Right ventricle myocardium inferior (tissue), 1 donor: ENCODE results near the gene FAAP20. TPM values are rescaled to one million over a fixed set of nuclear protein-coding genes. Genes with fewer than 3 reads are reported as not detected.
"Not testable (repeated sequence)": the region's sequence is repeated elsewhere in the genome, so short reads cannot be mapped to it uniquely, and the experiment has no call there.

ENCODE experiments used
- ATAC-seq: fragments of 200-7000 bp; cut with Tn5 transposase; one replicate; pipeline ENCODE4 v1.9.1; 2020; ENCODE audit warnings: mild to moderate bottlenecking, moderate library complexity
- DNase-seq: peaks from one replicate; pipeline ENCODE4 v3.0.0; 2021; ENCODE audit errors: missing footprints
- intact Hi-C: fragments of 100-400 bp; cut with DNase I; formaldehyde crosslinking; loops from one replicate; pipeline ENCODE4 v1.11.0; 2022
- total RNA-seq: library from RNA; stranded (reverse); fragmentation: NEBNext Ultra II Directional; extraction: Animal tissue kit (Norgen Biotek cat#: 25700); gene quantifications from one replicate; pipeline ENCODE4 v1.2.1, GENCODE V29; 2021
- donor health status: DM: no; HTN: yes; CAD: no; lungs with severe emphysema.

FAAP20 gene
- total RNA-seq, 1 donor from 2014 or later, result 43.9 TPM

- intact Hi-C loops, result no loop called here
Observed at GRCh38 chr1:2152954-2153353, 41.6 kb downstream of the FAAP20 start.

DNA sequence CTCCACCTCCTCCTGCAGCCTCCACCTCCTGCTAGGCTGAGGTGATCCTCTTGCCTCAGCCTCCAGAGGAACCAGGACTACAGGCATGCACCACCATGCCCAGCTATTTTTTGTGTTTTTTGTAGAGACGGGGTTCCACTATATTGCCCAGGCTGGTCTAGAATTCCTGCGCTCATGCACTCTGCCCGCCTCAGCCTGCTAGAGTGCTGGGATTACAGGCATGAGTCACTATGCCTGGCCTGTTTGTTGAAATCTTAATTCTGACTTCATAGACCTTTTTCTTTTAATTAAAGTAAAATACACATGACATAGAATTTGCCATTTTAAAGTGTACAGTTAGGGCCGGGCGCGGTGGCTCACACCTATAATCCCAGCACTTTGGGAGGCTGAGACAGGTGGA, 42.7 kb downstream of the FAAP20 start:
- DNase-seq, result peak; percentile 55
- intact Hi-C loops, result no loop called here
- ATAC-seq, result no peak

More at GRCh38 chr1:2152954-2153353, 41.6 kb downstream of the FAAP20 start:
- DNase-seq (peak; percentile 28), ATAC-seq (no peak)

DNA sequence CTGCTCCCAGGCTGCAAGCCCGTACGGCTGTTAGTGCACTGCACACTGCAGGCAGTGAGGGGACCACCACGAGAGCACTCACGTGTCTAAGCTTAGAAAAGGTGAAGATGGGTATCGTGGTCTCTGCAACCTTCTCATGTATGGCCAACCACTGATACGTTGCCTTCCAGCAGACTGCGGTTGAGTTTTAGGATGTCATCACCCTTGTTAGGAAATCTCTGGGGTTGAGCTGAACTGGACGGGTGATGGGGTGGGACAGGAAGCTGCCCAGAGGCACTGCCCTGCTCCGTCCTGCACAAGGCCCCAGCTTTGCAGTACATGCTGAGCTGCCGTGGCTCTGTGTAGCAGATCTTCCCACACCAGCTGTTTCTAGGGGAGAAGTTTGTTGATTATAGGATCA, 43.3 kb downstream of the FAAP20 start:
- DNase-seq (peak; percentile 78), ATAC-seq (peak; percentile 58)
- intact Hi-C loops, result no loop called here

- ATAC-seq (peak; percentile 31), DNase-seq (peak; percentile 48)
- intact Hi-C loops, result no loop called here
Observed at GRCh38 chr1:2150801-2151200, 43.8 kb downstream of the FAAP20 start.

- ATAC-seq (no peak), DNase-seq (peak; percentile 67)
- intact Hi-C loops, result no loop called here
Observed at GRCh38 chr1:2148691-2149090, 45.9 kb downstream of the FAAP20 start.

- peak; percentile 2 for DNase-seq
- ATAC-seq, intact Hi-C loops: not testable (repeated sequence)
Observed at GRCh38 chr1:2147869-2148268, 46.7 kb downstream of the FAAP20 start.

DNA sequence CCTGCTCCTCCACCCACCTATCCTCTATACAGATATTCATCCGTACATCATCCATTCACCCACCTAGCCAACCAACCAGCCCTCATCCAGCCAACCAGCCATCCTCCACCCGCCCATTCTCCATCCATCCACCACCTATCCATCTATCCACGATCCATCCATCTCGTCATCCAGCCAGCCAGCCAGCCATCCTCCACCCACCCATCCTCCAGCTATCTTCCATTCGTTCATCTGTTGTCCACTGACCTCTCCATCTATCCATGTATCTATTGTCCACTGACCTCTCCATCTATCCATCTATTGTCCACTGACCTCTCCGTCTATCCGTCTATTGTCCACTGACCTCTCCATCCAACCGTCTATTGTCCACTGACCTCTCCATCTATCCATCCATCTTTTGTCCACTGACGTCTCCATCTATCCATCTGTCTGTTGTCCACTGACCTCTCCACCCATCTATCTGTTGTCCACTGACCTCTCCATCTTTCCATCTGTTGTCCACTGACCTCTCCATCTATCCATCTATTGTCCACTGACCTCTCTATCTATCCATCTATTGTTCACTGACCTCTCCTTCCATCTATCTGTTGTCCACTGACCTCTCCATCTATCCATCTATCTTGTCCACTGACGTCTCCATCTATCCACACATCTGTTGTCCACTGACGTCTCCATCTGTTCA, 47.6 kb downstream of the FAAP20 start:
- intact Hi-C loops, result no loop called here
- ATAC-seq (no peak), DNase-seq (no peak)

GRCh38 chr1:2145946-2146835, 48.4 kb downstream of the FAAP20 start:
- DNase-seq (peak; percentile 60), ATAC-seq (no peak)
- intact Hi-C loops, result no loop called here

GRCh38 chr1:2144501-2145090, 50.0 kb downstream of the FAAP20 start:
- DNase-seq (peak; percentile 37), ATAC-seq (no peak)
- intact Hi-C loops, result no loop called here

DNA sequence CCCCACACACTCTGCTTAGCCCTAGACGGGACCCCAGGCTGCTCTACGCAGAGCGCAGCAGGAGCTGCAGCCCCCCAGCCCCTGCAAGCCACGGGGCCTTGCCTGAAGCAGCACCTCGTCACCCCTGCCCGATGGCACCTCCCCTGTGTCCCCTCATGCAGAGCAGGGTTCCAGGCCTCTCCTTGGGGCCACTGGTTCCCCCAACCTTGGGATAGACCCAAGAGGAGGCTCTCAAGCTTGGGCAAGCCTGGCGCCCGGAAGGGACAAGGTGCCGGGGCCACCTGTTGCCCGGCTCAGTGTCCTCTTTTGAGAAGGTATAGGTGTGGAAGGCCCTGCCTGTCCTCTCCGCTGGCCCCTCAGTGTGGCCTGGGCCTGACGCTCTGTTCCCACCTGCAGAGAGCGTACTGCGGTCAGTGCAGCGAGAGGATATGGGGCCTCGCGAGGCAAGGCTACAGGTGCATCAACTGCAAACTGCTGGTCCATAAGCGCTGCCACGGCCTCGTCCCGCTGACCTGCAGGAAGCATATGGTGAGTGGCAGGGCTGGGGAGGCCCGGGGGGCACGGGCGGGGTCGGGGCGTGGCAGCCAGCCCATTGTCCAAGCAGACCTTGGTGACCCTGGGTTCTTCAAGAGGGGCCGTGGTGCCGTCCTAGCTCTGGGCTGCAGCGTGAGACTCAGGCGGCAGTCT, 50.6 kb downstream of the FAAP20 start:
- ATAC-seq (no peak), DNase-seq (peak; percentile 45)
- intact Hi-C loops, result no loop called here

GRCh38 chr1:2141025-2141424, 53.5 kb downstream of the FAAP20 start:
- DNase-seq, result peak; percentile 43
- intact Hi-C loops, result no loop called here

More at GRCh38 chr1:2141025-2141424, 53.5 kb downstream of the FAAP20 start:
- no peak for ATAC-seq

Other genes starting within 250 kb of the FAAP20 start
- gene CFAP74, start 191.0 kb downstream of the FAAP20 start, total RNA-seq, result not detected
- gene GABRD, start 175.4 kb downstream of the FAAP20 start, total RNA-seq, result 0.49 TPM
- gene PRKCZ, start 144.4 kb downstream of the FAAP20 start, total RNA-seq, result 16.4 TPM
- 38.5 TPM for gene SKI, start 33.5 kb upstream of the FAAP20 start, total RNA-seq
- gene MORN1, start 196.8 kb upstream of the FAAP20 start, total RNA-seq, result 4.9 TPM
- 85.8 TPM for gene RER1, start 197.1 kb upstream of the FAAP20 start, total RNA-seq
- gene PEX10, start 217.8 kb upstream of the FAAP20 start, total RNA-seq, result 14.5 TPM